ENCODE data around the gene PNLIPRP3. TPM values are rescaled to one million over a fixed set of nuclear protein-coding genes. Genes with fewer than 3 reads are reported as not detected.

The PNLIPRP3 gene
- total and polyA plus RNA-seq, 2 donors (not counting 3 experiments of a cell fraction or from before 2014, with no cell fraction given), result not detected

DNA sequence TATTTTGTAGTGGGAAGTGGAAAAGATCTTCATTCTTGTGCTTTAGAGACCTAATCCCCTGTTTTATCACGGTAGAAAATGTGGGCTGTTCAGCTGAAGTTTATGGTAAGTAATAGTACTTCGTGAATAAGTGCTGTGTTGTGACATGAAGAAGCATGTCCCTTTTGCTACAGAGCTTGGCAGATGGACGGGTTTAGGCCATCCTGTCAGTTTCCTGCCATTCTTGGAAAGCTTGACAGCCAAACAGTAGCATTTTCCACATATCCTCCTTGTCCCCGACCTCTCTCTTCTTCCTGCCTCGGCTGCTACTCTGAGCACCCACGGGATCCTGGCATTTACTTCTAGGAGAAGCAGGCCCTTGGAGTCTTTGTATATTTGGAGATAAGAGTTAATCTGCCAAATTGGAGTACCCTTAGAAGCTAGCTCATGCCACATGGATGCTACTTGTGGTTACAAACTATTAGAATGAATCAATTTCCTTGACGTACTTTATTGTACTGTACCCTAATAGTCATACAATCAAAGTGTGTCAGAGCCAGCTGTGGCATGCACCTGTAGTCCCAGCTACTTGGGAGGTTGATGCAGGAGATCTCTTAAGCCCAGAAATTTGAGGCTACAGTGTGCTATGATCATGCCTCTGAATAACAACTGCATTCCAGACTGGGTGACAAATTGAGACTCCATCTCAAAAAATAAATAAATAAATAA lies 39.2 kb downstream of the PNLIPRP3 start:
- TF ChIP-seq MYC (IDR thresholded peaks at IDR 0.05; ENCODE audit: low read depth, low read length), result no peak
- no peak for TF ChIP-seq POLR2A (IDR thresholded peaks at IDR 0.05; ENCODE audit: low read depth, low read length)
- TF ChIP-seq POLR2AphosphoS5 (IDR thresholded peaks at IDR 0.05; ENCODE audit: insufficient read depth, low read depth, low read length), result no peak
- Histone ChIP-seq H4K20me1 (replicated peaks; ENCODE audit: control insufficient read depth, extremely low read depth, insufficient read depth, low read length) (no peaks in the 10 kb centered on the region), H3K79me2 (ENCODE audit: control insufficient read depth, insufficient read depth, low read length) (no peaks in the 10 kb centered on the region), H2AFZ (ENCODE audit: low read depth, low read length) (no peak overlapping the region), H3K36me3 (ENCODE audit: control insufficient read depth in 2 of 2, extremely low read depth in 1 of 2, insufficient read depth in 2 of 2, low read length in 2 of 2) (no peaks in the 10 kb centered on the region), H3K9me3 (replicated peaks; ENCODE audit: control insufficient read depth, insufficient read depth, low read length) (no peaks in the 10 kb centered on the region), H3K9ac (replicated peaks; ENCODE audit: extremely low read depth, insufficient read depth, low read length) (no peak overlapping the region), H3K4me3 (replicated peaks in 1 of 3; ENCODE audit: insufficient read depth in 1 of 3, low read depth in 1 of 3, low read length in 3 of 3) (no peak overlapping the region), H3K9me1 (replicated peaks; ENCODE audit: control insufficient read depth, extremely low read depth, insufficient read depth, low read length) (no peaks in the 10 kb centered on the region), H3K4me2 (ENCODE audit: insufficient read depth, low read length) (no peak overlapping the region), H3K4me1 (ENCODE audit: control insufficient read depth, extremely low read depth, insufficient read depth, low read length) (no peaks in the 10 kb centered on the region), H3K27me3 (ENCODE audit: control insufficient read depth in 2 of 2, insufficient read depth in 2 of 2, low read length in 2 of 2) (no peaks in the 10 kb centered on the region), H3K27ac (ENCODE audit: insufficient read depth, low read depth, low read length) (no peak overlapping the region)
- FAIRE-seq (no peak), DNase-seq (ENCODE audit: low read depth, low spot score) (no peak)
- BruUV-seq (replicated peaks), result no TSS peak
- ChIA-PET CTCF (no interaction called here), POLR2A (no interaction called here)
- intact Hi-C loops (cut with micrococcal nuclease) (no loop called here), dilution Hi-C loops (cut with MboI; ENCODE audit: extremely low pct_ligation_motif_present, low sequenced_read_pairs) (no loop called here)

DNA sequence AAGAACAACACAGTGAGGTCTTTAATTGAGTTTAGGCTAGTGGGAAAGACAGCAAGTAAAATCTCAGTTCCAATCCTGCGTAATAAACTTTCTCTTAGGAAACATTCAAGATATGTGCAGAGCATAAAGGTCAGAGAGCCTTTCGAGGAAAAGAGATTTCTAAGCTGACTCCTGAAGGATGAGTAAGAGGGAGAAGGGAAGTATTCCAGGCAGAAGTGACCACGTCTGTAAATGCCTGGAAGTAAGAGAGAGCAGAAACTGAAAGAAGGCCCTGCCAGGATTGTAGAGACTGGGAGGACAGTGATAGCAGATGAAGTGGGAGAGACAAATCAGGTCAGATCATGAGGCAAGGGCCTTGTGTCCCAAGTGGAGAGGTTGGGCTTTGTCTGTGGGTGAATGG lies 41.8 kb downstream of the PNLIPRP3 start:
- ChIA-PET CTCF (no interaction called here), POLR2A (no interaction called here)
- no TSS peak for BruUV-seq (replicated peaks)
- Histone ChIP-seq H3K27ac (ENCODE audit: insufficient read depth, low read depth, low read length) (no peak overlapping the region), H4K20me1 (replicated peaks; ENCODE audit: control insufficient read depth, extremely low read depth, insufficient read depth, low read length) (no peaks in the 10 kb centered on the region), H2AFZ (ENCODE audit: low read depth, low read length) (no peak overlapping the region), H3K27me3 (ENCODE audit: control insufficient read depth in 2 of 2, insufficient read depth in 2 of 2, low read length in 2 of 2) (no peaks in the 10 kb centered on the region), H3K4me2 (ENCODE audit: insufficient read depth, low read length) (no peak overlapping the region), H3K4me3 (replicated peaks in 1 of 3; ENCODE audit: insufficient read depth in 1 of 3, low read depth in 1 of 3, low read length in 3 of 3) (no peak overlapping the region), H3K9ac (replicated peaks; ENCODE audit: extremely low read depth, insufficient read depth, low read length) (no peak overlapping the region), H3K79me2 (ENCODE audit: control insufficient read depth, insufficient read depth, low read length) (no peaks in the 10 kb centered on the region), H3K9me3 (replicated peaks; ENCODE audit: control insufficient read depth, insufficient read depth, low read length) (no peaks in the 10 kb centered on the region), H3K9me1 (replicated peaks; ENCODE audit: control insufficient read depth, extremely low read depth, insufficient read depth, low read length) (no peaks in the 10 kb centered on the region), H3K36me3 (ENCODE audit: control insufficient read depth in 2 of 2, extremely low read depth in 1 of 2, insufficient read depth in 2 of 2, low read length in 2 of 2) (no peaks in the 10 kb centered on the region), H3K4me1 (ENCODE audit: control insufficient read depth, extremely low read depth, insufficient read depth, low read length) (no peaks in the 10 kb centered on the region)
- intact Hi-C loops (cut with micrococcal nuclease) (no loop called here), dilution Hi-C loops (cut with MboI; ENCODE audit: extremely low pct_ligation_motif_present, low sequenced_read_pairs) (no loop called here)
- DNase-seq (ENCODE audit: low read depth, low spot score), result no peak
- no peak for FAIRE-seq
- TF ChIP-seq GATA2 (IDR thresholded peaks at IDR 0.05; ENCODE audit: insufficient read depth, insufficient read length, low read depth, low read length), result no peak
- TF ChIP-seq, protein P1, sequence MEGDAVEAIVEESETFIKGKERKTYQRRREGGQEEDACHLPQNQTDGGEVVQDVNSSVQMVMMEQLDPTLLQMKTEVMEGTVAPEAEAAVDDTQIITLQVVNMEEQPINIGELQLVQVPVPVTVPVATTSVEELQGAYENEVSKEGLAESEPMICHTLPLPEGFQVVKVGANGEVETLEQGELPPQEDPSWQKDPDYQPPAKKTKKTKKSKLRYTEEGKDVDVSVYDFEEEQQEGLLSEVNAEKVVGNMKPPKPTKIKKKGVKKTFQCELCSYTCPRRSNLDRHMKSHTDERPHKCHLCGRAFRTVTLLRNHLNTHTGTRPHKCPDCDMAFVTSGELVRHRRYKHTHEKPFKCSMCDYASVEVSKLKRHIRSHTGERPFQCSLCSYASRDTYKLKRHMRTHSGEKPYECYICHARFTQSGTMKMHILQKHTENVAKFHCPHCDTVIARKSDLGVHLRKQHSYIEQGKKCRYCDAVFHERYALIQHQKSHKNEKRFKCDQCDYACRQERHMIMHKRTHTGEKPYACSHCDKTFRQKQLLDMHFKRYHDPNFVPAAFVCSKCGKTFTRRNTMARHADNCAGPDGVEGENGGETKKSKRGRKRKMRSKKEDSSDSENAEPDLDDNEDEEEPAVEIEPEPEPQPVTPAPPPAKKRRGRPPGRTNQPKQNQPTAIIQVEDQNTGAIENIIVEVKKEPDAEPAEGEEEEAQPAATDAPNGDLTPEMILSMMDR (IDR thresholded peaks at IDR 0.05; ENCODE audit: extremely low read depth in 1 of 2, insufficient read depth in 1 of 2, low read depth in 1 of 2, low read length in 2 of 2), result no peak
- no peak for TF ChIP-seq JUN (IDR thresholded peaks at IDR 0.05; ENCODE audit: borderline replicate concordance, insufficient read depth, insufficient read length, low read depth)
- TF ChIP-seq FOS (IDR thresholded peaks at IDR 0.05; ENCODE audit: borderline replicate concordance, insufficient read depth, low read length), result no peak
- no peak for TF ChIP-seq POLR2AphosphoS5 (IDR thresholded peaks at IDR 0.05; ENCODE audit: insufficient read depth, low read depth, low read length)
- TF ChIP-seq POLR2A (IDR thresholded peaks at IDR 0.05; ENCODE audit: low read depth, low read length), result no peak
- TF ChIP-seq MYC (IDR thresholded peaks at IDR 0.05; ENCODE audit: low read depth, low read length), result no peak
- no peak for TF ChIP-seq EZH2 (IDR thresholded peaks at IDR 0.05; ENCODE audit: borderline replicate concordance, low read depth, low read length, severe bottlenecking)
- TF ChIP-seq, protein P2, sequence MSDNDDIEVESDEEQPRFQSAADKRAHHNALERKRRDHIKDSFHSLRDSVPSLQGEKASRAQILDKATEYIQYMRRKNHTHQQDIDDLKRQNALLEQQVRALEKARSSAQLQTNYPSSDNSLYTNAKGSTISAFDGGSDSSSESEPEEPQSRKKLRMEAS (IDR thresholded peaks at IDR 0.05; ENCODE audit: insufficient read depth, insufficient read length), result no peak

Measured in endothelial cell of umbilical vein (primary cell).